IMR-90 (cell line): ENCODE data around the gene ENAH. TPM values are rescaled to one million over a fixed set of nuclear protein-coding genes. Genes with fewer than 3 reads are reported as not detected.

Experiments used
- ATAC-seq: fragments of 200-7000 bp; cut with Tn5 transposase; 2 replicates; pipeline ENCODE4 v1.9.1; 2020; ENCODE audit warnings: low read depth, mild to moderate bottlenecking, moderate library complexity
- BruUV-seq: library from RNA; stranded (reverse); fragments of 400-500 nt; replicated peaks from 2 replicates; lab custom pipeline; 2021; lab: Mats Ljungman, UMichigan
- CTCF ChIA-PET: fragments of 300-600 bp; formaldehyde crosslinking; extraction: SDS; loops from one replicate; lab custom pipeline; 2021; ENCODE audit warnings: antibody characterized with exemption; lab: Yijun Ruan, JAX
- POLR2A ChIA-PET: fragments of 300-600 bp; sonication (Branson Sonifier 250); formaldehyde crosslinking; loops from one replicate; lab custom pipeline; 2022; ENCODE audit warnings: antibody characterized with exemption; ENCODE audit not compliant: unreplicated experiment; lab: Charles Lee
- DNase-seq: peaks from one replicate; pipeline ENCODE4 v3.0.0; 2013
- H2AFZ ChIP-seq: replicated peaks from 2 replicates; pipeline ENCODE3; 2013; ENCODE audit warnings: low read length, mild to moderate bottlenecking; ENCODE audit not compliant: poor library complexity
- H2AK5ac ChIP-seq: 2 replicates; pipeline ENCODE4 v1.6.1; 2013; ENCODE audit warnings: low read depth, low read length, inconsistent platforms
- H2AK9ac ChIP-seq: replicated peaks from 2 replicates; pipeline ENCODE3; 2013; ENCODE audit warnings: mild to moderate bottlenecking, low read depth, low read length, moderate library complexity; ENCODE audit not compliant: poor library complexity
- H2BK120ac ChIP-seq: 2 replicates; pipeline ENCODE4 v1.6.1; 2013; ENCODE audit warnings: low read depth, low read length, inconsistent platforms
- H2BK15ac ChIP-seq: 3 replicates; pipeline ENCODE4 v1.6.1; 2013; ENCODE audit warnings: low read depth, low read length, inconsistent platforms
- H2BK20ac ChIP-seq: 2 replicates; pipeline ENCODE4 v1.6.1; 2013; ENCODE audit warnings: low read depth, mild to moderate bottlenecking, inconsistent platforms, low read length, moderate library complexity
- H2BK5ac ChIP-seq: 2 replicates; pipeline ENCODE4 v1.6.1; 2013; ENCODE audit warnings: mild to moderate bottlenecking, low read depth, low read length, inconsistent platforms; ENCODE audit not compliant: poor library complexity, severe bottlenecking
- H3K14ac ChIP-seq: replicated peaks from 2 replicates; pipeline ENCODE4 v1.6.1; 2013; ENCODE audit warnings: low read depth, low read length, inconsistent platforms
- H3K18ac ChIP-seq: 2 replicates; pipeline ENCODE4 v1.6.1; 2013; ENCODE audit warnings: low read depth, low read length, control low read depth
- H3K23ac ChIP-seq: 2 replicates; pipeline ENCODE4 v1.6.1; 2013; ENCODE audit warnings: low read depth, low read length, inconsistent platforms
- H3K27ac ChIP-seq: 2 replicates; pipeline ENCODE4 v1.5.1; 2013; ENCODE audit warnings: mild to moderate bottlenecking, control low read depth, low read length; ENCODE audit not compliant: insufficient read depth
- H3K27me3 ChIP-seq: 2 replicates; pipeline ENCODE4 v1.6.1; 2013; ENCODE audit warnings: low read length; ENCODE audit not compliant: control insufficient read depth, insufficient read depth
- H3K36me3 ChIP-seq: 2 replicates; pipeline ENCODE4 v1.6.1; 2013; ENCODE audit warnings: low read length, mixed read lengths; ENCODE audit not compliant: control insufficient read depth, insufficient read depth
- H3K4ac ChIP-seq: 2 replicates; pipeline ENCODE4 v1.6.1; 2013; ENCODE audit warnings: low read depth, low read length, inconsistent platforms
- H3K4me1 ChIP-seq: 2 replicates; pipeline ENCODE4 v1.6.1; 2013; ENCODE audit warnings: low read length, mixed read lengths; ENCODE audit not compliant: control insufficient read depth, insufficient read depth
- H3K4me2 ChIP-seq: 2 replicates; pipeline ENCODE4 v1.6.1; 2013; ENCODE audit warnings: low read depth, mild to moderate bottlenecking, control low read depth, low read length, moderate library complexity
- H3K4me3 ChIP-seq: 2 replicates; pipeline ENCODE4 v1.5.1; 2013; ENCODE audit warnings: low read depth, mild to moderate bottlenecking, control low read depth, low read length, moderate library complexity; ENCODE audit not compliant: insufficient read depth
- H3K56ac ChIP-seq: 2 replicates; pipeline ENCODE4 v1.6.1; 2013; ENCODE audit warnings: low read length, inconsistent platforms; ENCODE audit not compliant: insufficient read depth; ENCODE audit errors: extremely low read depth
- H3K79me1 ChIP-seq, 2 experiments: 2 replicates each; pipeline ENCODE4 v1.6.1; 2013; ENCODE audit warnings: low read length in 2 of 2, inconsistent platforms in 1 of 2, low read depth in 1 of 2
- H3K9ac ChIP-seq: 2 replicates; pipeline ENCODE4 v1.6.1; 2013; ENCODE audit warnings: low read depth, low read length, control low read depth
- H3K9me1 ChIP-seq: 2 replicates; pipeline ENCODE4 v1.6.1; 2013; ENCODE audit warnings: low read length, inconsistent platforms; ENCODE audit not compliant: insufficient read depth
- H3K9me3 ChIP-seq: 2 replicates; pipeline ENCODE4 v1.6.1; 2013; ENCODE audit warnings: low read length; ENCODE audit not compliant: control insufficient read depth, insufficient read depth
- H4K20me1 ChIP-seq: 2 replicates; pipeline ENCODE4 v1.6.1; 2013; ENCODE audit warnings: low read length, inconsistent platforms; ENCODE audit not compliant: insufficient read depth
- H4K5ac ChIP-seq: 2 replicates; pipeline ENCODE4 v1.6.1; 2013; ENCODE audit warnings: mild to moderate bottlenecking, low read depth, low read length, control low read depth
- H4K8ac ChIP-seq, 2 experiments: 2 replicates each; pipeline ENCODE4 v1.6.1; 2013; ENCODE audit warnings: low read depth in 2 of 2, low read length in 2 of 2, control low read depth in 1 of 2, inconsistent platforms in 1 of 2
- H4K91ac ChIP-seq: 2 replicates; pipeline ENCODE4 v1.6.1; 2013; ENCODE audit warnings: low read depth, low read length, inconsistent platforms; ENCODE audit not compliant: insufficient read depth
- FOS ChIP-seq: fragments of 150-350 bp; IDR thresholded peaks from 2 replicates; pipeline ENCODE4 v1.6.1; 2016; ENCODE audit warnings: low read depth, low read length
- POLR2A ChIP-seq: IDR thresholded peaks from 2 replicates; pipeline ENCODE4 v1.6.1; 2012; ENCODE audit warnings: mild to moderate bottlenecking, low read depth, low read length
- RAD21 ChIP-seq: IDR thresholded peaks from 2 replicates; pipeline ENCODE4 v1.6.1; 2012; ENCODE audit warnings: low read length, improper control_type of control experiment
- RFX5 ChIP-seq: IDR thresholded peaks from 2 replicates; pipeline ENCODE4 v1.8.0; 2012; ENCODE audit warnings: low read depth, mild to moderate bottlenecking, low read length, moderate library complexity
- USF2 ChIP-seq: fragments of 150-350 bp; IDR thresholded peaks from 2 replicates; pipeline ENCODE4 v1.6.1; 2017; ENCODE audit warnings: mild to moderate bottlenecking, antibody characterized with exemption, low read length, low read depth
- WGBS, 2 experiments: methylation state at CpG; one replicate each; pipeline versions ENCODE4 v1.1.5 to v1.1.7; 2013; ENCODE audit warnings: missing lambda C conversion rate in 2 of 2; ENCODE audit not compliant: insufficient read length in 1 of 2; ENCODE audit errors: extremely low coverage in 2 of 2; 5-methylcytosine and 5-hydroxymethylcytosine counted together
- dilution Hi-C: fragments of 300-500 bp; cut with HindIII; formaldehyde crosslinking; loops from one replicate; pipeline ENCODE4 v1.14.3; 2018; ENCODE audit warnings: low sequenced_read_pairs; ENCODE audit not compliant: unreplicated experiment
- in situ Hi-C: fragments of 300-500 bp; cut with MboI; formaldehyde crosslinking; loops from 3 replicates; pipeline ENCODE4 v1.14.3; 2019; ENCODE audit warnings: low sequenced_read_pairs, inconsistent platforms, mixed read lengths
- intact Hi-C: fragments of 100-400 bp; cut with micrococcal nuclease; formaldehyde crosslinking; loops from 2 replicates; pipeline ENCODE4 v1.10.0; 2022
- polyA plus RNA-seq, 3 experiments: library from polyadenylated mRNA; depleted of rRNA; stranded (reverse); fragments of >200 nt; gene quantifications; 2 replicates each; pipeline ENCODE4 v1.2.3, GENCODE V29; 2012; ENCODE audit warnings: low replicate concordance in 1 of 3
- total RNA-seq: library from RNA; depleted of rRNA; stranded (reverse); fragments of >200 nt; gene quantifications from 2 replicates; pipeline ENCODE4 v1.2.3, GENCODE V29; 2012

ENAH gene
- total and polyA plus RNA-seq, 2 of the 4 experiments (the other 2 are of a cell fraction), result 61.3 to 86.9 TPM

GRCh38 chr1:225470211-225471108 is 182.5 kb downstream of the ENAH start:
- TF ChIP-seq FOS (no peak), POLR2A (no peak), RAD21 (no peak), RFX5 (no peak), USF2 (no peak)
- H3K79me1 ChIP-seq, result no peaks in the 10 kb centered on the region; a peak in 1 of 4 replicates
- H3K4me1 ChIP-seq, result peaks cover 2% of the 10 kb centered on the region
- H2BK20ac ChIP-seq, result no peak overlapping the region
- H2BK120ac ChIP-seq, result no peak overlapping the region
- no peak overlapping the region for H3K9ac ChIP-seq
- no peak overlapping the region for H3K4me2 ChIP-seq
- H4K20me1 ChIP-seq, result no peaks in the 10 kb centered on the region
- no peaks in the 10 kb centered on the region for H3K9me3 ChIP-seq
- H3K4ac ChIP-seq, result no peak overlapping the region
- H3K23ac ChIP-seq, result no peak overlapping the region
- no peak overlapping the region for H4K5ac ChIP-seq
- H3K18ac ChIP-seq, result no peak overlapping the region
- no peak overlapping the region for H2AK5ac ChIP-seq
- H2BK15ac ChIP-seq, result no peak overlapping the region
- dilution Hi-C loops (loop anchor here (25.0 kb wide), 1 partner anchor 517 kb away; the partner anchor contains the start of gene SDE2), intact Hi-C loops (no loop called here), in situ Hi-C loops (loop anchor here (5.0 to 10.0 kb wide), 2 partner anchors 374 to 442 kb away; no protein-coding TSS in a partner anchor)
- no peak overlapping the region for H3K4me3 ChIP-seq
- peaks cover 2% of the 10 kb centered on the region; the same call in 1 of the 2 replicates for H3K27me3 ChIP-seq
- BruUV-seq, result no TSS peak
- ChIA-PET CTCF (interaction anchor here (0.7 kb wide), 1 partner anchor 30 kb away, joined by 3 read pairs; no protein-coding TSS in a partner anchor), POLR2A (no interaction called here)
- H3K27ac ChIP-seq, result no peak overlapping the region
- no peaks in the 10 kb centered on the region for H3K9me1 ChIP-seq
- no peak overlapping the region for H4K8ac ChIP-seq
- no peak overlapping the region for H3K56ac ChIP-seq
- no peaks in the 10 kb centered on the region for H3K36me3 ChIP-seq
- H2AFZ ChIP-seq, result no peak overlapping the region
- H3K14ac ChIP-seq, result no peak overlapping the region
- no peak for DNase-seq
- WGBS, 2 experiments, result 75% methylated on average over 12 of the region's 25 CpGs; no CpG with 5 or more reads in 1 of the 2 experiments
- ATAC-seq, result no peak
- no peak overlapping the region for H2BK5ac ChIP-seq
- no peak overlapping the region for H2AK9ac ChIP-seq
- no peak overlapping the region for H4K91ac ChIP-seq
